Neuronal stem cell (in vitro differentiated cells): Measurements from ENCODE around the gene ERCC3.

Experiments used
- DNase-seq: peaks from one replicate; pipeline ENCODE4 v3.0.0-alpha.2; 2013; ENCODE audit warnings: low spot score
- H2AFZ ChIP-seq: one replicate; pipeline ENCODE4 v1.6.1; 2013; ENCODE audit warnings: mild to moderate bottlenecking, low read length, inconsistent platforms
- H2AK5ac ChIP-seq: 2 replicates; pipeline ENCODE4 v1.6.1; 2013; ENCODE audit warnings: low read depth, mild to moderate bottlenecking, inconsistent platforms, low read length, moderate library complexity, mixed read lengths
- H2BK120ac ChIP-seq: 2 replicates; pipeline ENCODE4 v1.6.1; 2013; ENCODE audit warnings: low read depth, mild to moderate bottlenecking, inconsistent platforms, low read length, moderate library complexity, mixed read lengths
- H2BK12ac ChIP-seq: one replicate; pipeline ENCODE4 v1.6.1; 2013; ENCODE audit warnings: low read length, inconsistent platforms
- H2BK15ac ChIP-seq: 2 replicates; pipeline ENCODE4 v1.6.1; 2013; ENCODE audit warnings: mild to moderate bottlenecking, low read length, inconsistent platforms, mixed read lengths
- H2BK5ac ChIP-seq: one replicate; pipeline ENCODE4 v1.6.1; 2013; ENCODE audit warnings: inconsistent platforms, mild to moderate bottlenecking, low read length, moderate library complexity
- H3K14ac ChIP-seq: one replicate; pipeline ENCODE4 v1.6.1; 2013; ENCODE audit warnings: low read length, inconsistent platforms
- H3K18ac ChIP-seq: 2 replicates; pipeline ENCODE4 v1.6.1; 2013; ENCODE audit warnings: low read length, inconsistent platforms
- H3K23ac ChIP-seq: 2 replicates; pipeline ENCODE4 v1.6.1; 2013; ENCODE audit warnings: low read depth, mild to moderate bottlenecking, mixed read lengths, low read length, inconsistent platforms; ENCODE audit not compliant: poor library complexity
- H3K27ac ChIP-seq: replicated peaks from 3 replicates; pipeline ENCODE4 v1.5.1; 2013; ENCODE audit warnings: low read length, inconsistent platforms
- H3K27me3 ChIP-seq, 3 experiments: 2 replicates each; pipeline ENCODE4 v1.6.1; 2013; ENCODE audit warnings: low read length in 3 of 3, mild to moderate bottlenecking in 2 of 3, inconsistent platforms in 1 of 3, low read depth in 1 of 3, mixed read lengths in 1 of 3, moderate library complexity in 1 of 3; ENCODE audit not compliant: control insufficient read depth in 3 of 3, insufficient read depth in 3 of 3
- H3K36me3 ChIP-seq, 2 donors: replicated peaks in 1 of 2; 2 replicates each; pipeline ENCODE4 v1.6.1; 2013; ENCODE audit warnings: low read length in 2 of 2; ENCODE audit not compliant: control insufficient read depth in 2 of 2, insufficient read depth in 2 of 2
- H3K4ac ChIP-seq: 2 replicates; pipeline ENCODE4 v1.6.1; 2013; ENCODE audit warnings: inconsistent platforms, mild to moderate bottlenecking, low read length, moderate library complexity
- H3K4me1 ChIP-seq, 2 donors: 1 replicate in 1 of 2; 2 replicates in 1 of 2; pipeline ENCODE4 v1.6.1; 2013; ENCODE audit warnings: low read length in 2 of 2, low read depth in 1 of 2; ENCODE audit not compliant: control insufficient read depth in 2 of 2, insufficient read depth in 1 of 2
- H3K4me2 ChIP-seq: one replicate; pipeline ENCODE4 v1.6.1; 2013; ENCODE audit warnings: mild to moderate bottlenecking, low read length, inconsistent platforms; ENCODE audit not compliant: insufficient read depth, poor library complexity, severe bottlenecking
- H3K4me3 ChIP-seq, 2 donors: 2 replicates each; pipeline ENCODE4 v1.5.1; 2013; ENCODE audit warnings: low read length in 2 of 2, mild to moderate bottlenecking in 2 of 2, inconsistent platforms in 1 of 2, moderate library complexity in 1 of 2
- H3K79me1 ChIP-seq: one replicate; pipeline ENCODE4 v1.6.1; 2013; ENCODE audit warnings: low read depth, mild to moderate bottlenecking, inconsistent platforms, low read length, moderate library complexity
- H3K9ac ChIP-seq: one replicate; pipeline ENCODE4 v1.6.1; 2013; ENCODE audit warnings: mild to moderate bottlenecking, low read depth, low read length, inconsistent platforms; ENCODE audit not compliant: poor library complexity
- H3K9me3 ChIP-seq, 2 donors: replicated peaks in 1 of 2; 2 replicates each; pipeline versions ENCODE3 to v1.6.1; 2013; ENCODE audit warnings: low read length in 2 of 2, mild to moderate bottlenecking in 2 of 2, inconsistent platforms in 1 of 2, low read depth in 1 of 2, mixed read lengths in 1 of 2, moderate library complexity in 1 of 2; ENCODE audit not compliant: control insufficient read depth in 2 of 2, insufficient read depth in 1 of 2
- H4K8ac ChIP-seq: one replicate; pipeline ENCODE4 v1.6.1; 2013; ENCODE audit warnings: low read depth, mild to moderate bottlenecking, inconsistent platforms, low read length, moderate library complexity
- H4K91ac ChIP-seq: one replicate; pipeline ENCODE4 v1.6.1; 2013; ENCODE audit warnings: low read length, low read depth, mild to moderate bottlenecking, inconsistent platforms; ENCODE audit not compliant: poor library complexity
- WGBS, 2 donors: extraction: QIAGEN DNeasy Blood & Tissue Kit; methylation state at CpG; one replicate each; pipeline ENCODE4 v1.1.7; 2013; ENCODE audit warnings: missing lambda C conversion rate in 2 of 2, mixed read lengths in 1 of 2; ENCODE audit not compliant: insufficient read length in 2 of 2, insufficient replicate concordance in 1 of 2; ENCODE audit errors: extremely low coverage in 2 of 2; 5-methylcytosine and 5-hydroxymethylcytosine counted together

Gene ERCC3

GRCh38 chr2:127310980-127311379 is 17.0 kb upstream of the ERCC3 start:
- H3K4me1 ChIP-seq = peaks cover 0 to 2% of the 10 kb centered on the region in 2 donors
- no peaks in the 10 kb centered on the region for H3K79me1 ChIP-seq
- no peak overlapping the region for H4K91ac ChIP-seq
- no peak for DNase-seq
- H3K36me3 ChIP-seq = peaks cover 12 to 94% of the 10 kb centered on the region in 2 donors
- no peaks in the 10 kb centered on the region for H3K27me3 ChIP-seq
- no peak overlapping the region for H2AK5ac ChIP-seq
- no peak overlapping the region for H2BK12ac ChIP-seq
- H3K4me2 ChIP-seq = no peak overlapping the region
- no peak overlapping the region for H3K18ac ChIP-seq
- WGBS, 2 donors = 100% methylated on average over 1 of the region's 3 CpGs; no CpG with 5 or more reads in 1 of the 2 donors
- H2AFZ ChIP-seq = no peak overlapping the region
- no peaks in the 10 kb centered on the region for H3K9me3 ChIP-seq
- H4K8ac ChIP-seq = no peak overlapping the region
- no peak overlapping the region for H3K4me3 ChIP-seq
- H3K4ac ChIP-seq = no peak overlapping the region
- H3K27ac ChIP-seq = no peak overlapping the region
- no peak overlapping the region for H2BK120ac ChIP-seq
- no peak overlapping the region for H2BK5ac ChIP-seq
- no peak overlapping the region for H2BK15ac ChIP-seq
- H3K23ac ChIP-seq = no peak overlapping the region
- H3K14ac ChIP-seq = no peak overlapping the region
- no peak overlapping the region for H3K9ac ChIP-seq

- H3K9me3 ChIP-seq = no peaks in the 10 kb centered on the region
- H3K27me3 ChIP-seq = no peaks in the 10 kb centered on the region
- no peaks in the 10 kb centered on the region for H3K79me1 ChIP-seq
- no peak overlapping the region for H3K27ac ChIP-seq
- no peak for DNase-seq
- no peak overlapping the region for H3K4me2 ChIP-seq
- peaks cover 0 to 2% of the 10 kb centered on the region in 2 donors for H3K4me1 ChIP-seq
- no peak overlapping the region for H4K91ac ChIP-seq
- H2BK5ac ChIP-seq = no peak overlapping the region
- peaks cover 10 to 89% of the 10 kb centered on the region in 2 donors for H3K36me3 ChIP-seq
- no peak overlapping the region for H3K9ac ChIP-seq
- no peak overlapping the region for H2AFZ ChIP-seq
- no peak overlapping the region for H3K23ac ChIP-seq
- H2BK120ac ChIP-seq = no peak overlapping the region
- no peak overlapping the region for H3K14ac ChIP-seq
- H3K4ac ChIP-seq = no peak overlapping the region
- no peak overlapping the region for H2AK5ac ChIP-seq
- H3K18ac ChIP-seq = no peak overlapping the region
- no CpG with 5 or more reads among the region's 4 CpGs for WGBS, 2 donors
- H3K4me3 ChIP-seq = no peak overlapping the region
- H2BK15ac ChIP-seq = no peak overlapping the region
- H2BK12ac ChIP-seq = no peak overlapping the region
- no peak overlapping the region for H4K8ac ChIP-seq
Observed at GRCh38 chr2:127309468-127309867, 15.5 kb upstream of the ERCC3 start.

- Histone ChIP-seq H3K79me1 (no peaks in the 10 kb centered on the region), H3K4me1 (peaks cover 0 to 2% of the 10 kb centered on the region in 2 donors), H3K36me3 (peaks cover 7 to 81% of the 10 kb centered on the region in 2 donors)
Observed at GRCh38 chr2:127308586-127309138, 14.7 kb upstream of the ERCC3 start.

GRCh38 chr2:127305990-127306585 is 12.1 kb upstream of the ERCC3 start:
- Histone ChIP-seq H4K8ac (no peak overlapping the region), H3K9ac (no peak overlapping the region), H2BK15ac (no peak overlapping the region), H3K4me1 (no peaks in the 10 kb centered on the region), H2AK5ac (no peak overlapping the region), H2BK120ac (no peak overlapping the region), H3K27ac (no peak overlapping the region), H2AFZ (no peak overlapping the region), H3K4ac (no peak overlapping the region), H3K79me1 (no peaks in the 10 kb centered on the region), H3K4me2 (no peak overlapping the region), H3K9me3 (no peaks in the 10 kb centered on the region), H3K36me3 (peaks cover 7 to 55% of the 10 kb centered on the region in 2 donors), H3K18ac (no peak overlapping the region), H2BK12ac (no peak overlapping the region), H3K27me3 (no peaks in the 10 kb centered on the region), H3K14ac (no peak overlapping the region), H2BK5ac (no peak overlapping the region), H4K91ac (no peak overlapping the region), H3K23ac (no peak overlapping the region), H3K4me3 (no peak overlapping the region)
- no CpG with 5 or more reads among the region's 4 CpGs for WGBS, 2 donors
- no peak for DNase-seq

More at GRCh38 chr2:127308586-127309138, 14.7 kb upstream of the ERCC3 start:
- H2BK5ac ChIP-seq = no peak overlapping the region
- no peak overlapping the region for H2BK120ac ChIP-seq
- no CpG with 5 or more reads among the region's 7 CpGs for WGBS, 2 donors
- H3K23ac ChIP-seq = no peak overlapping the region
- no peak overlapping the region for H4K8ac ChIP-seq
- no peak overlapping the region for H4K91ac ChIP-seq
- H2BK12ac ChIP-seq = no peak overlapping the region
- H3K27me3 ChIP-seq = no peaks in the 10 kb centered on the region
- H3K14ac ChIP-seq = no peak overlapping the region
- H3K18ac ChIP-seq = no peak overlapping the region
- no peak overlapping the region for H3K4ac ChIP-seq
- H3K4me3 ChIP-seq = no peak overlapping the region
- H3K9ac ChIP-seq = no peak overlapping the region
- H3K27ac ChIP-seq = no peak overlapping the region
- H3K9me3 ChIP-seq = no peaks in the 10 kb centered on the region
- no peak overlapping the region for H2AFZ ChIP-seq
- no peak overlapping the region for H3K4me2 ChIP-seq
- no peak overlapping the region for H2BK15ac ChIP-seq
- H2AK5ac ChIP-seq = no peak overlapping the region
- DNase-seq = no peak
